ENCODE results near the gene RHBDD1.

- TF ChIP-seq CTCF (IDR thresholded peaks at IDR 0.05): no peak
- no peak for TF ChIP-seq POLR2A (IDR thresholded peaks at IDR 0.05)
These were observed 47.5 kb downstream of the RHBDD1 start for GRCh38 chr2:226883296-226883795.
